ENCODE measurements around the gene USP6.

DNA sequence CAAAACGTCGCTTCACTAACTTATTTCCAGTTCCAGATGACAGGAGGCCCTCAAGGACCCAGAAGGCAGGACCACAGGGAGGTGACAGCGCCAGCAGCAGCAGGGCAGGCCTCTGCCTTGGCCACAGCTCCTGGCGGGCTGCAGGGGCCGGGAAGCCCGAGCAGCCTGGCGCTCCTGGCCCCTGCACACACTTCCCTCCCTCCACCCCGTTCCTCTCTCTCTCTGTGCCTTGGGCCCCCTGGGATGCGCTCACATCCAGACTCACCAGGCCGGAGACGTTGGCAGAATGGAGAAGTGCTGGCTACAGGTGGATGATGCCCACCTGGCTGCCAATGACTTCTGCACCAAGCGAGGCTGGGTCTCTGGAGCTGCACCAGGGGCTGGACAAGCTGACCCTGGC, 63.2 kb downstream of the USP6 start:
- TF ChIP-seq CTCF (IDR thresholded peaks at IDR 0.05) (no peak), POLR2A (IDR thresholded peaks at IDR 0.05) (no peak), EP300 (IDR thresholded peaks at IDR 0.05) (no peak)

All from tibial nerve (tissue), 4 donors.